LHCN-M2 (cell line): Measurements from ENCODE around the gene DYRK4. TPM values are rescaled to one million over a fixed set of nuclear protein-coding genes. Genes with fewer than 3 reads are reported as not detected.
A peak's percentile ranks its signal among the peaks of the same experiment; 100 is the strongest.

Source experiments
- DNase-seq: peaks from one replicate; pipeline ENCODE4 v3.0.0-alpha.2; 2012; ENCODE audit warnings: low read depth
- total RNA-seq: library from RNA; depleted of rRNA; stranded (reverse); fragments of >200 nt; gene quantifications from 2 replicates; pipeline ENCODE4 v1.2.3, GENCODE V29; 2014; rRNA removed

The DYRK4 gene
- total RNA-seq, 1 experiment from 2014 or later: 30.4 TPM

DNA sequence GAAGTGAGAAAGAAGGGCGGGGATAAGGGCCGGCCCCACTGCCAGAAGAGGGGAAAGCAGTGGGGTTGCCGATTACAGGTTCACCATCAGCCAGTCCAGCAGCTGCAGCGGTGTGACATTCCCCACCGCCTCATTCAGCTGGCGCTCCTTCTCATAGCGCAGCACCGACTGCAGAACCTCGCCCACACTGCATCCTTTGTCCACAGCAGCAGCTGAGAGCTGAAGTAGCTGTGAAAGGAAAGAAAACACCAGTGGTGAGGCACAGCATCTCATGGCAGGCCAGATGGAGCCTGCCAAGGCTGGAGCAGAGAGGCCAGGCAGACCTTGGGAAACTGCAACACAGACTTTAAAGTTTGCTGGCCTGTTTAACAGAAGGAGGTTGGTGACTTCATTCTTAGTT, 53.7 kb downstream of the DYRK4 start:
- DNase-seq: no peak

DNA sequence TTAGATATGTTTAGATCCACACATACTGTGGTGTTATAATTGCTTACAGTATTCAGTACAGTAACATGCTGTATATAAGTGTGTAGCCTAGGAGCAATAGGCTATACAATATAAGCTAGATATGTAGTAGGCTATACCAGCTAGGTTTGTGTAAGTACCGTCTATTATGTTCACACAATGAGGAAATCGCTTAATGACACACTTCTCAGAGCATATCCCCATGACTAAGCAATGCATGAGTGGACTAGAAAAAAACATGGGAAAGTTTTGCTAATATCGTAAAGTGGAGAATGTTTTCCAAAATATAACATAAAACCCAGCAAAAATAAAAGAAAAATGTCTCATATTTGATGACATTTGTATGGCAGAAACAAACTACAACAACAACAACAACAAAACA, 59.5 kb downstream of the DYRK4 start:
- no peak for DNase-seq

DNA sequence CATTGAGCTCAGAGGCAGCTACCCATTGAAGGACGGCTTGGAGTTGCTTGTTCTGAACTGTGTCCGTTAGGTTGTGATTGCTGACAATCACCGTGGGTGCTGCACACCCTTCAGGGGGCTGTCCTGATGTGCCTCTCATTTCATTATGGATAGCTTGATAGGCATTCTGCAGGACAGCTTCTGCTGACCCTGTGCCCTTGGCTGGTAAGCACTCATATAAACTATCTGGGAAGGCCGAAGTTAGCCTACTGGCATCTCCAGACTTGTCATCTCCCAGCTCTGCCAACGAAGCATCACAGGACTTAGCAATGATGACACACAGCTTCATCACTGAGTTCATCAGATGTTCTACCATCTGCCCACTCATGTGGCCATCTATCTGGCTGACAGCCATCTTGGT, 64.5 kb downstream of the DYRK4 start:
- DNase-seq: no peak

DNA sequence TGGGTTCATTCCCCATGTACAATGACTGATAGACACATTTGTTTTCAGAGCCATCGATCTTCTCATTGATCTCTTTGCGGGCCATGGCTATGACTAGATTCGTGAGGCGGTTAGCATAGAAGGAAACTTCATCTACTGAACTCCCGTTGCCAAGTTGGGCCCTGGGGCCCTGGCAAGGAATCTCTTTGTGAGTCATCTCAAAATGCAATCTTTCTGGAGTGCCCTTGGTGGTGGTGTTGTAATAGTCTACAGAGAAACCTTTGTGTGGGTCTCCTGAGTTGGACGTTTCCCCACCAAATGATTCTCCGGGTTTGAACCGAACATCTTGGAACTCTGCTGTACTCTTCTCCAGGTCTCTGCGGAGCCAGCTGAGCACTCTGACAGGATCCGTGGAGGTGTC, 66.4 kb downstream of the DYRK4 start:
- DNase-seq: no peak

DNA sequence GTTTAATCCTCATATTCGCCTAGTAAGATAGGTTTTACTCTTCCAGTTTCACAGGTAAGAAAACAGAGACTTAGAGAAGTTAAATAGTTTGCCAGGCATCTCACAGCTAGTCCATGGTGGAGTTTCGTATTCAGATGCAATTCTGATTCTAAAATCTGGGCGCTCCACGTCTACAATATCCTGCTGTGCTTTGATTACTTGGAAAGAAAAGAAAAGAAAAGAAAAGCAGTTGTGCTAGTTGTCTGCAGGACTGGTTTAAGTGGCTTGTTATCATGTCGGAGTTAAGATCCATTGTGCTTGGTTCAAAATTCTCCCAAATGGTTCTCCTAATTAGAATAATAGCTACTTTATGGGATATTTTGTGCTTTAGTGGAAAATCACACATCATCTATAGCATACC, 68.3 kb downstream of the DYRK4 start:
- DNase-seq: no peak

DNA sequence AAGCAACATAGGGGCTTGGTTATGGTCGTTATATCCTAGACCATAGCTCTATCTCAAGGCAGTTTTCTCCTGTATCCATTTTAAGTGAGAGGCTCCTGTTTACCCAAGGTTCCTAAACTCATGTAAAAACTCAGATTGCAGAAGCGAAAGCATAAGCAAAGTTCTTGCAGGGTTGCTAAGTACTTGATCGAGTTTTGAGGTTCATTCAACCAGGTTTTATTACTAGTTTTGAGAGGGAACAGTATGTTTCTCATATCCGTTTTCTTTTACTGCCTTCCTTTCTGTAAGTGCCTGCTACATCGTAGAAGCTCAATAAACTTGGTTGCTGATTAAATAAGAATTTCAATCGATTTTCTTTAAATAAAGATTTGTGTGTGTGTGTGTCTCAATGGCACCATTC, 81.7 kb downstream of the DYRK4 start:
- DNase-seq: no peak

DNA sequence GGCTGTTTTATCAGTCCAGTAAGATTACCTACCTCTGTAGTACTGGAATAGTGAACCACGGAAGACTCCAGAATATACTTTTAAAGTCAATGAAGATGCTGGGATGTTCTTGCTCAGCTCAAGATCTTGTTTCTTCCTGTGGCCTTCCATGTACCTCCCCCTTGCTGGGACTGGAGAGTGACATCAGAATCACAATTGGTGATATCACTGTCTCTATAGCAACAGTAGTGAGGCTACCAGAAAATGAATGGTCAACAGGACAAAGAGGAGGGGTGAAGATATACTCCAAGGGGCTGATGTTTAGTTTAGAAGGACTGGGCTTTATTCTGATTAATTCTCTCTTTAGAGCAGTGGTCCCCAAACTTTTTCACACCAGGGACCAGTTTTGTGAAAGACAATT, 83.0 kb downstream of the DYRK4 start:
- no peak for DNase-seq

DNA sequence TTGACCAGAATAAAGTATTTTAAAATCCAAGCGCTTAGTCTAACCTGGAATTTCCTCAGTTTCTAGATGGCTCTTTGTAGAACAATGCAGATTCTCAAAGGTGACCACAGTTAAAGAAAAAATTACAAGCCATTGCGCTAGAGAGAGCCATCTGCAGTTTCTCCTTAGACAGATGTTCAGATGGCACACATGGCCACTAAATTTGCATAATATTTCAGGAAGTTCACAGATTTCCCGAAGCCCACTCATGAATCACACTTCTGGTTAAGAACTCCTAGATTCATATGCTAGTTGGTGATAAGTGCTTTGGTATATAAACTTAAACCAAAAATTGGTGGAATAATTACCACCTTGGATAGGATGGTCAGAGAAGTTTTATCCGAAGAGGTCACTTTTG, 86.1 kb downstream of the DYRK4 start:
- peak; percentile 3 for DNase-seq

DNA sequence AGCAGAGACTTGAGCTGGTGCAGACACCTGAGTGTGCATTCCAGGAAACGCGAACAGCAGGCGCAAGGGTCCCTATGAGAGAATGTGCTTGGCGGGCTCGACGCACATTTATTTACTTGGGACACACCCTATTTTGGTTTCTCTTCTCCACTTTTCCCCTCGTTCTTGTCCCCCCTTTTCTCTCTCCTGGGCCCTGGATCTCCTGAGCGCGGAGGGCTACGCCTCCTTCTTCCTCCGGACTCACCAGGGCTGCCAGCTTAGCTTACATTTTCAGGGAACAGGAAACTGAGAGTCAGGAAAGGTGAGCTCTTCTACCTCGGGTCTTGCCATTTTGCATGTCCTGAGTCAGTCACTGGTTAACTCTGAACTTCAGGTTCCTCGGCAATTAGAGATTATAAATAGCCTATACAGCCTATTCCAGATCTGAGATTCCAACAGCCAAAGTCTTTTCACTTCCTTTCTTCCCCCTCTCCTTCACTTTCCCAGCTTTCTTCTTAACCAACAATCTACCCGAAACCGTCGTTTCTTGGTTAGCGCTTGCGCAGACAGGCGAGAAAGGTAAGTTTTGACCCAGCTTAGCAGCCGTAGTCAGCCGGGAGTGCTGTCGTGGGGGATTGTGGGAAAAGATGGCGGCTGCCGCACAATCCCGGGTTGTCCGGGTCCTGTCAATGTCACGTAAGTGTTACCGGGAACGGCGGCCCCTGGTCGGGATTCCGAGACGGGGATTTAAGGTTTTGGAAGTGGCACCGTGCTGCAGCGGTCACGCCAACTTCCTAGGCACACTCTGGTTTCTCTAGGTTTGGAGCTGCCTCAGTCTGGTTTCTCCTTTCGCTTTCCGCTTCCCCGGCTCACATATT, 86.7 kb downstream of the DYRK4 start, which contains the start of the genes AKAP3 and NDUFA9:
Gene AKAP3 (minus strand): TSS at position 551 of the 857 bp plus-strand sequence. CDS start 10,855 bp downstream, outside the sequence.
Gene NDUFA9 (plus strand): TSS at position 614 of the 857 bp plus-strand sequence. CDS start 13 bp downstream, at position 627.
- DNase-seq: peak; percentile 78

DNA sequence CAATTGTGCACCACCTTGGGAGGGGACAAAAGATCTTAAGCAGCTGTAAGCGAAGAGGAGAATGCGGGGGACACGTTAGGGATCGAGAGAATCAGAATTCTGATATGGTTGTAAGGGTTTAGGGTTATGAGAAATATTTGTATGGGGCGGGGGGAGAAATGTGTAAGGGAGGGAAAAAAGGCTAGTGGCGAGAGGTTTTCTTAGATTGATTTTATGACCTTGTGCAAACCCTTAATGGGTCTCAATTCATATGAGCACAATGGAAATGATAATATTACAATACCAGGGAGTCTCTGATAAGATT, 87.3 kb downstream of the DYRK4 start:
- DNase-seq: no peak

DNA sequence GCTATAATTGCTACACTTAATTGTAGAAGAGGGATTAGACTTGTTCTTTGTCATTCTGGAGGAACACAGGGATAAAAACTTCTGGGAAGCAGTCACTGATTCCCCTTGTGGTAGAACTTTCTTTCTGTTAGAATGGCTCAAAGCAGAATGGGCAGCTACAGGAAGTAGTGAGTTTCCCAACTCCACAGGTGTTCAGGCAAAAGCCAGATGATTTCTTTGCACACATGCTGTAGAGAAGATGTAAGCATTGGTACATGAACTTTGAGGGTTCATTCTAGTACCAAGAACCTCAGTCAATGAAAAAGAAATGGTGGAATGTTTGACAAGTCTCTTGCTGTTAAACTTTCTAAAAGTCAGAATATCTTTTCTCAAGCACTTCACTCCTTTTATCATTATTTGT, 91.2 kb downstream of the DYRK4 start:
- DNase-seq: peak; percentile 2

DNA sequence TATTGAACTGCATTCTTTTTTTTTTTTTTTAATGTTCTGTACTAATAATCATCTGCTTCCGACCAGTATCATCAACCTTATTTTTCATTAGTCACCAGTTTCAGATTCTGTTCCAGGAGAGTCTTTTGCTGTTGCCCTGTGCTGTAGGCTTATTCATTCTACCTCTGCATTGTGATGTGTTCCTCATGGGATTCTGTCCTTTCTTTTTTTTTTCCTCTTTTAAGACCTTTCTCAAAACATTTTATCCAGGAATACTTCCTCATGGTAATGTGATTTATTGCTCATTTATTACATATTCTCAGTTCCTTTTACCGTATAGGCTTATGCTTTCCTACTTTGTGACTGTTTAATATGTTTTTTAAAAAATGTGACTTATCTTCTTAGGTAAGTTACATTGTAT, 91.7 kb downstream of the DYRK4 start:
- DNase-seq: no peak

Other genes with a start within 250 kb of the DYRK4 start
- 17.2 and 18.4 TPM in 2 replicates for gene TIGAR, start 241.0 kb upstream of the DYRK4 start, total RNA-seq
- gene FGF23, start 182.5 kb upstream of the DYRK4 start, total RNA-seq: 0.06 TPM in 1 of 2 replicates, not detected in the other
- not detected in 2 replicates for gene FGF6, start 116.4 kb upstream of the DYRK4 start, total RNA-seq
- 34.6 and 49.9 TPM in 2 replicates for gene RAD51AP1, start 23.3 kb upstream of the DYRK4 start, total RNA-seq
- gene AKAP3, start 86.8 kb downstream of the DYRK4 start, total RNA-seq: 0.52 and 1.4 TPM in 2 replicates
- gene NDUFA9, start 86.9 kb downstream of the DYRK4 start, total RNA-seq: 76.5 and 90.7 TPM in 2 replicates
- not detected in 2 replicates for gene GALNT8, start 158.2 kb downstream of the DYRK4 start, total RNA-seq